HG02759 (cell line): ENCODE measurements around the gene DLGAP3.

Source experiments
- ATAC-seq: cut with Tn5 transposase; IDR thresholded peaks from one replicate; pipeline ENCODE4 v1.9.1; 2021; ENCODE audit warnings: mild to moderate bottlenecking, moderate library complexity; ENCODE audit not compliant: unreplicated experiment

The DLGAP3 gene

DNA sequence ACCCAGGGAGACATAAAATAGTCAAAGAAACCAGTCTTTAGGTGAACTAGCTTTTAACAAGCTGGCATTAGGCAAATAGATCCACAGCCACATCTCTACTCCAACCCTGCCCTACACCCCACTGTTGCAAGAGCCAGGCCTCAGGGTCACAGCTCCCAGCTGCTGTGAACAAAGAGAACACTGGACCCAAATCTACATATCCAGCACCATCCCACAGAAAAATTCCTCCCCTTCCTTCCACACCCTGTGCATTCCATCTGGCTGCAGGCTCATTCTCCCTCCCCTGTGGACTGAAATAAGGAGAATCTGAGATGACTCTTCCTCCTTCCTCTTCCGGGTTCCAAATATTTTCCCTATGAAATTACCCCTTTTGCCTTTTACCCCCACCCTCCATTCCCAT lies 23.2 kb downstream of the DLGAP3 start:
- ATAC-seq, result no peak

- ATAC-seq, result no peak
Observed at GRCh38 chr1:34905098-34905459, 24.4 kb downstream of the DLGAP3 start.

DNA sequence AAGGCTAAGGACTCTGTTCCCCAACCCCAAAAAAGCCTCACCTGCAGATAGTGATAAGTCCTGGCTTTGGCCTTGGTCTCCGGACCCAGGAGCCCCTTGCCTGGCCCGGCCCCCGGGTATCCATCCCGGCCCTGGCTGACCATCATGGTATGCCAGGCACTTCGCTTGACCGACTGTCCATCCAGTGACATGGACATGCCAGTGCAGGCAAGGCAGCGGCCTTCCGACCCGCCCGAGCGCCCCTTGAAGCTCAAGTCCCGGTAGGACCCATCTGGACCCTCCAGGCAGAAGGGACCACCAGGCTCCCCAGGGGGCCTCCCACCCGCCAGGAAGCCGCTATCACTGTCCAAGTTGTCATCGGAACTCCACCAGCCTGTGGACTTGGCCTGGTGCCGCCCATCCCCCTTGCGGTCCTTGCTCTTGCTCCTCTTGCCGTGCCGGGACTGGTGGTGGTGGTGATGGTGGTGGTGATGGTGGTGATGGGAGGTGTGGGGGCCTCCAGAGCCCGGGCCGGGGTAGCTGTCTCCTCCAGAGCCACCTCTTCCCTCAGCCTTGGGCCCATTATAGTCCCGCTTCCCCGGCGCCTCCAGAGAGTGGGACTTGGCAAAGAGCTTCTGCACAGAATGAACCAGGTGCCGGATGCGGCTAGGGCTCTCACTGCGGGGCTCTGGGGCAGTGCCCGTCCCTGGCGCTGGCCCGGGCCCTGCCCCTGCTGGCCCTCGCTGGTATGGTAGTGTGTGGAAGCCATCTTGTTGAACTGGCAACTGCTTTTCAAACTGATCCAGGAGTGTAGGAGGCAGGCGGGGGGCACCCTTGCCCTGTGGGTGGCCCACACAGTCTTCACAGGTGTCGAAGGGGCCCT lies 25.0 kb downstream of the DLGAP3 start:
- no peak for ATAC-seq

GRCh38 chr1:34901919-34902318 lies 27.5 kb downstream of the DLGAP3 start:
- no peak for ATAC-seq

DNA sequence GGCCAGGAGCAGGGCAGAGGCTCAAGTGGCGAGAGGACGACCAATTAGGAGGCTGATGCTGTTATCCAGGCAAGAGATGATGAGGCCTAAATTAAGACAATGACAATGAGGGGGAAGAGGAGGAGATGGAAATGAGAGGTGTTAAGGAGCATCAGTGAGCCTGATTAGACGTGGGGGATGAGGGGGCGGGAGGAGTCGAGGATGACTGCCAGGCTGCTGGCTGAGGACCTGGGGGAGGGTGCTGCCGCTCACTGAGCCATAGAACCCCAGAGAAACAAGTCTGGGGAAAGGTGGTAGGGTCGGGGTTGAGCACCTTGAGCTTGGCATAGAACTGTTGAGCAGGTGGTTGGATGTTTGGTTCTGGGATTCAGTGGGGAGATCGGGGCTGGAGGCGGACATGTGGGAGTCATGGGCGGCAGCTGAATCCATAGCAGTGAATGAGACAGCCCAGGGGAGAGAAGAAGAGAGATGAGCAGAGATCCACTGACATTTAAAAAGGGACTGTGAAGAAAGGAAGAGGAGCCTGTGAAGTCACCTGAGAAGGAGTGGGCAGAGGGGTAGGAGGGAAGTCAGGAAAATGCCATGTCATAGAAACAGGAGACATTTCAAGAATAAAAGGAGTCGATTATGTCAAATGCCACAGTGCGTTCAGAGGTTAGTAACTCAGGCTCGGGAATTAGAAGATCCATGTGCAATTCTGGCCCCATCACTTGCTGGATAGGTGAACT lies 28.5 kb downstream of the DLGAP3 start:
- no peak for ATAC-seq

DNA sequence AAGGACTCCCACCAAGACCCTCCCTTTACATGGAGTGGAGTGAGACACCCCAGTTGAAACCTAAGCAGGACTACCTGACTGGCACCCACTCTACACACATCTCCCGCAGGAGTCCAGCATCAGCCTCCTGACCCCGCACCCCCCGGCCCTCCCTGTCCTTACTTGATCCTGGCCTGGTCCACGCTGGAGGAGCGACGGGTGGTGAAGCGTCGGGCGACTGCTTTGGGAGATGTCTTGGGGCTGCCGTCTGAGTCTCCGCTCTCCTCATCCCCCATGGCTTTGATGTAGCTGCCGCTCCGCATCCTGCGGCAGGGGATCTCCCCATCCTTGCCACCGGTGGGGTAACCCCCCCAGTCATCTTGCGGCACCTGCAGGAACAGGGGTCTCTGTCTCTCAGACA lies 29.5 kb downstream of the DLGAP3 start:
- ATAC-seq, result no peak

DNA sequence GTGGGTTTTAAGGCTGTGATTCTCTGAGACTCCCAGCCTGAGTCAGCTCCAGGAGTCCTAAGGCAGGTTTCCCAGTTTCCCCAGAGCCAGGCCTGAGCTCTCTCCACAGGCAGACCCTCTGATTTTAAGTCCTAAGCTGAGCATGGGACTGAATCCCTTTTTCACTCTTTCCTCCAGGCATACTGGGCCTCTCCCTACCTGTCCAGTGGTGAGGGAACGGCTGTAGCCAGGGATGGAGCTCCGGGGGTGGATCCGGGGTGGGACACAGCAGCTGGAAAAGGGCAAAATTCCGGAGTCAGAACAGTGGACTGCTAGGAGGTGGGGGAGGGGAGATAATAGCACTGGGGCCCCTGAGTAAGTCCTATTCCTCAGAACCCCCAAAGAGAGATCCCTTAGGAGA lies 30.0 kb downstream of the DLGAP3 start:
- no peak for ATAC-seq

- no peak for ATAC-seq
Observed at GRCh38 chr1:34898330-34898761, 31.1 kb downstream of the DLGAP3 start.

DNA sequence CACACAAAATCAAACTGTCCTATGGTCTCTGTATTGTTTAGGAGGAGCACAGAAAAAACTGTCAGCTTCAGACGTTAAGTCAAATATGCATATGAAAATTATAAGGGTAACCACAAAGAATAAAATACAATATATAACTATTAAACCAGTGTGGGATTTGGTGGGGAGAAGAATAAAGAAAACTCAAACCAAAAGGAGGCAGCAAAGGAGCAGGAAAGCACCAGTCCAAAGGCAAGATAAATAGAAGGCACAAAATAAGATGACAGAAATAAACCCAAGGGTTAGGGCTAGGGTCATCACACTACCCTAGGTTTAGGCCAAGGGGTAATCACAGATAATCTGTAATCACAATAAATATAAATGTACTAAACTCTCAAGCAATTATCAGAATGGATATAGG lies 32.8 kb downstream of the DLGAP3 start:
- ATAC-seq, result no peak

GRCh38 chr1:34889705-34890104 lies 39.7 kb downstream of the DLGAP3 start:
- ATAC-seq, result no peak

- no peak for ATAC-seq
Observed at GRCh38 chr1:34887593-34887992, 41.9 kb downstream of the DLGAP3 start.

GRCh38 chr1:34885405-34886247 lies 43.8 kb downstream of the DLGAP3 start:
- no peak for ATAC-seq

DNA sequence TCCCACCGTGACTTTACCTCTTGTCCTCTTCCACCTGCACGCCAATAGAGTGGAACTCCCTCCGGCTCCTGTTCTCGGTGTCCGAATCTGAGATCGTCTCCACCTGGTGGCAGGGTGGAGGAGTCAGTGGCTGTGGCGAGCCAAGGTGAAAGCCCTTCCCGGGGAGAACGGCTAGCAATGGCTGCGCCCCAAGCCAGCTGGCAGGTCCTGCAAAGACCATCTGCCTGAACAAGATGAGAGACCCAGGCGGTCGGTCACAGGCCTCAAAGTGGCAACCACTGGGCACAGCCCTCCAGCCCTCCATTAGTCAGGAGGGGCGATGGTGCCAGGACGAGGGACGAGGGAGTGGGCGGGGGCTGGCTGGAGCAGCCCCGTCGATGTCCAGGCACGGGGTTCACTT lies 44.5 kb downstream of the DLGAP3 start:
- no peak for ATAC-seq

DNA sequence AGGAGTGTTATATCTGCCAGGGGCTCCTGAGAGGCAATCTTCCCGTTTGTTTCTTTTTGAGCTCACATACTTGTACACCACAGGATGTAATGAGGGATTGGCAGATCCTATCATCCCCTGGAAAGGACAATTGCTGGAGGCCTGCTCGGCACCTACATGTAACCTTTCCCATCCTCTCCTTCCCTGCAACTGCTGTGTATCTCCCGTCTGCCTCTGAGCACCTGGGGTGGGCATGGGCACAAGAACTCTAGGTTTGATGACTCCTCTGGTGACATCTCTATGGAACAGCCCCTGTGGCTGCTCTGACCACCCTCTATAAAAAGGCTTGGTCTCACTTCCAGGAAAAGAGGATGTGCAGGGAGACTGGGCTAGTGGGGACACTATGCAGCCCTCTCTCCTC lies 44.9 kb downstream of the DLGAP3 start:
- no peak for ATAC-seq

GRCh38 chr1:34879230-34879629 lies 50.2 kb downstream of the DLGAP3 start:
- ATAC-seq, result no peak

- no peak for ATAC-seq
Observed at GRCh38 chr1:34876406-34876805, 53.0 kb downstream of the DLGAP3 start.

GRCh38 chr1:34874296-34874952 lies 55.0 kb downstream of the DLGAP3 start:
- no peak for ATAC-seq

- ATAC-seq, result no peak
Observed at GRCh38 chr1:34872133-34872503, 57.3 kb downstream of the DLGAP3 start.

GRCh38 chr1:34871443-34872132 lies 57.9 kb downstream of the DLGAP3 start:
- ATAC-seq, result no peak

GRCh38 chr1:34870395-34870794 lies 59.1 kb downstream of the DLGAP3 start:
- no peak for ATAC-seq
